Medulla oblongata (tissue), 1 donor: ENCODE measurements around the gene TAPBP.
A peak's percentile ranks its signal among the peaks of the same experiment; 100 is the strongest.
"Not testable (repeated sequence)": the region's sequence is repeated elsewhere in the genome, so short reads cannot be mapped to it uniquely, and the experiment has no call there.

ENCODE experiments used
- DNase-seq: peaks from one replicate; pipeline ENCODE4 v3.0.0-alpha.2; 2015; ENCODE audit errors: extremely low spot score

The TAPBP gene

GRCh38 chr6:33297956-33298772 is 15.7 kb downstream of the TAPBP start:
- DNase-seq: peak; percentile 72

DNA sequence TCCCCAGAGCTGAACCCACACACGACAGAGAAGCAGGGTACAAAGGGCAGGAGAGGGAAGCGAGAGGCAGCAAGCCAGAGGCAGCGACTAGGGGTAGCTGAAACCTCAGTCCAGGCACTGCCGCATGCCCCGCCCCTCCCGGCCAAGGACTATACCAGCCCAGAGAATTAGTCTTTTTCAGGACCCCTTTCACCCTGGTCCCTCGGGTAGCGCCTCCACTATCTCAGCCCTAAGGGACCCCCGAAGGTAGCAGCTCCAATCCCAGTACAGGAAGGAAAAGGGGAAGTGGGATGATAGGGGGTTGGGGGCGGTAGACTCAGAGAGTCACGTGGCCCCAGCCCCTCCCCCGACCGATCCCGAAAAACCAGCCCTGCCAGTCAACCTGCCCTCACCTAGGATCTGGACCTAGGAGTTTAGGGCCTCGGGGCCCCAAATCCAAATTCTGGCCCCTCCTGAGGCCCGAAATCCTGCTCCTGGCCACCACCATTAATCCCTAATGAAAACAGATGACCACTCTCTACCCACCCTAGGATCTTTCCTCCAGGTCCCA is 16.4 kb downstream of the TAPBP start:
- DNase-seq: no peak

DNA sequence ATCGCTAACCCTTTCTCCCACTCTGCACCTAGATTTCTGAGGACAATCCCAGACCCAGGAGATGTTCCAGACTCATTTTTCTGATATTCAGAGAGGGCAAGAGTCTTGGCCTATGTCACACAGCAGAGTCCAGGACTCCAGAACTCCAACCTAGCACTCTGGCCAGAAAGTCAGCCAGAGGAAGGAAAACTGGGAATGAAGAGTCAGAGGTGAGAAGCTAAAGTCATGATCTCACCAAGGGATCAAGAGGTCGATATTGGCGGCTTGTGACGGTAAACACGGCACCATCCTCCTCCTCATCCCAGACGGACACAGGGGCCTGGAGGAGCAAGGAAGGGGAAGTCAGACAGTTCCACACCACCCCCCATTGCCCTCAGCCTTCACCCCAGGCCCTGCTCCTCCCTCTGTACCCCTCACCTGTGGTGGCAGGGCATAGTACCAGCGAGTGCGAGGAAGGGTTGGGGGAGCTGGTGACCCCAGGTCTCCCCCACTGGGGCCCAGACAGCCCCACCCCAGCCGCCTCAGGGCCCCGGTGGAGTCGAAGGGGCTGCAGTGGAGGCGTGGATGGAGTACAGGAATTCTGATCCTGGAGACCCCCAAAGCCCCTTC is 17.0 kb downstream of the TAPBP start:
- DNase-seq: no peak

- DNase-seq: no peak
Measured at GRCh38 chr6:33295621-33296369, 18.1 kb downstream of the TAPBP start.

GRCh38 chr6:33294086-33294823 is 19.6 kb downstream of the TAPBP start:
- DNase-seq: no peak

GRCh38 chr6:33292996-33293682 is 20.7 kb downstream of the TAPBP start:
- DNase-seq: no peak

- no peak for DNase-seq
Measured at GRCh38 chr6:33290459-33290858, 23.4 kb downstream of the TAPBP start.

- DNase-seq: no peak
Measured at GRCh38 chr6:33289784-33290315, 24.0 kb downstream of the TAPBP start.

GRCh38 chr6:33288921-33289783 is 24.7 kb downstream of the TAPBP start, which contains the start of the genes PFDN6 and WDR46:
Gene PFDN6 (plus strand): TSS chr6:33289601. CDS start chr6:33289857, 256 bp downstream.
Gene WDR46 (minus strand): TSS chr6:33289239. CDS start chr6:33289170, 69 bp downstream.
- peak; percentile 99 for DNase-seq

- DNase-seq: no peak
Measured at GRCh38 chr6:33288141-33288920, 25.5 kb downstream of the TAPBP start.

GRCh38 chr6:33286946-33287914 is 26.6 kb downstream of the TAPBP start:
- no peak for DNase-seq

DNA sequence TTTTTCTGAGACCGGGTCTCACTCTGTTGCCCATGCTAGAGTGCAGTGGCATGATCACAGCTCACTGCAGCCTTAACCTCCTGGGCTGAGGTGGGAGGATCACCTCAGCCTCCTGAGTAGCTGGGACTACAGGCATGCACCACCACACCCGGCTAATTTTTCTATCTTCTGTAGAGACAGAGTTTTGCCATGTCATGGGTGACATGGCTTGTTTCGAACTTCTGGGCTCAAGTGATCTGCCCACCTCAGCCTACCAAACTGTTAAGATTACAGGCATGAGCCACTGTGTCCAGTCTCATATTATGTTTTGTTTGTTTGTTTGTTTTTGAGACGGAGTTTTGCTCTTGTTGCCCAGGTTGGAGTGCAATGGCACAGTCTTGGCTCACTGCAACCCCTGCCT is 28.7 kb downstream of the TAPBP start:
- not testable (repeated sequence) for DNase-seq

GRCh38 chr6:33280539-33280938 is 33.3 kb downstream of the TAPBP start:
- DNase-seq: no peak

- DNase-seq: no peak
Measured at GRCh38 chr6:33279971-33280511, 33.8 kb downstream of the TAPBP start.

DNA sequence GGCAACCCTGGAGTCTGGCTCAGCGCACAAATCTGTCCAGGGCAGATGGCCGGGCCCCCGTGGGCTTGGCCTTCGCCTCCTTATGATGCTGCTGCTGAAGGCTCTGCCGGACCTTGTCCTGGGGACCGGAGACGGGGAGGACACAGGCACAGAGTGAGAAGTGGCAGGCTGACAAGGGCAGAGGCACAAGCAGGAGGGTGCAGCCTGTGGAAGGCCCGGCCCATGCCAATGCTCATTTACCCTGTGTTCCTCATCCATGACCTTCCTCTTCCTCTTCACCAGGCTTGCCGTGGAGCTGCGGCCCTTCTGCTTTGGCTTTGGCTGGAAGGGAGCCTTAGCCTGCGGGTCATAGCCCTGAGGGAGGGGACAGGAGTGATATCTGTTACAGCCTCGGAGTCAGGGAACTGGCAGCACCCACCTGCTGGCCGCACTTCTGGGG is 34.6 kb downstream of the TAPBP start:
- DNase-seq: no peak

DNA sequence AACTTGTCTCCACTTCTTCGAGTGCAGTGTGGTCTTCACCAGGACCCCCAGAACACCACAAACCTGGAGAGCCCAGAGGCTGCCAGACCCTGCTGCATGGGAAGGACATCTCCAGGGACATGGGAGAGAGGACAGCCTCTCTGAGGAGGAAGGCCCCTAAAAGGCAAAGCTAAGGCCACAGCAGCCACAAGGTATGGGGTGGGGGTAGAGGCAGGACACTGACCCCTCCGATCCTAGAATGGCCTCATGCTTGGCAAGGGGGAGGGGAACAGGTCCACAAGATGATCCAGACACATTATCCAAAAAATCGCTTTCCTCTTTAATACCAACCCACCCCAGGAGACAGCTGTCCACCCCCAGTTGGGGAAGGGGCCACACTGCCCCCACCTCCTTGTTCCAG is 35.1 kb downstream of the TAPBP start:
- DNase-seq: no peak

DNA sequence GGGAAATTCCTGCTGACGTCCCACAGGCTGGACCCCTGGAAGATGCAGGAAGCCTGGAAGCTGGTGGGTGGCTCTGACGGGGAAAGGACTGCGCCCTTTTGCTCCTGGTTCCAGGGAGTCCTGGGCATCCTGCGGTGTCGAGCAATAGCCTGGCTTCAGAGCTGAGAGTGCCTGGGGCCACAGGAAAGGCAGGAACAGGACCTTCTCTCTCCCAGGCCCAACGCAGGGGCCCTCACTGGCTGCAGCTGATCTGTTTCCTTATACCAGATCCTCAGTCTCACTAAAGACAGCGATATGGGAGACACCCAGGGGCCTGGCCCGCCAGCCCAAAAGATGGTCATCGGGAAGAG is 35.5 kb downstream of the TAPBP start:
- no peak for DNase-seq
